ENCODE data around the gene LHPP.
A peak's percentile ranks its signal among the peaks of the same experiment; 100 is the strongest.

Gene LHPP

GRCh38 chr10:124470544-124471434 is 9.2 kb downstream of the LHPP start:
- DNase-seq (ENCODE audit: low spot score) = no peak

- no peak for DNase-seq (ENCODE audit: low spot score)
Measured at GRCh38 chr10:124472071-124472470, 10.4 kb downstream of the LHPP start.

GRCh38 chr10:124473070-124473469 is 11.4 kb downstream of the LHPP start:
- no peak for DNase-seq (ENCODE audit: low spot score)

GRCh38 chr10:124474514-124475070 is 13.0 kb downstream of the LHPP start:
- DNase-seq (ENCODE audit: low spot score) = no peak

- DNase-seq (ENCODE audit: low spot score) = no peak
Measured at GRCh38 chr10:124476043-124476725, 14.6 kb downstream of the LHPP start.

GRCh38 chr10:124477614-124478363 is 16.2 kb downstream of the LHPP start:
- no peak for DNase-seq (ENCODE audit: low spot score)

- DNase-seq (ENCODE audit: low spot score) = no peak
Measured at GRCh38 chr10:124478515-124478914, 16.9 kb downstream of the LHPP start.

- DNase-seq (ENCODE audit: low spot score) = no peak
Measured at GRCh38 chr10:124480860-124481259, 19.2 kb downstream of the LHPP start.

GRCh38 chr10:124481717-124482116 is 20.1 kb downstream of the LHPP start:
- no peak for DNase-seq (ENCODE audit: low spot score)

GRCh38 chr10:124482236-124482800 is 20.7 kb downstream of the LHPP start:
- DNase-seq (ENCODE audit: low spot score) = no peak

GRCh38 chr10:124482876-124483275 is 21.3 kb downstream of the LHPP start:
- DNase-seq (ENCODE audit: low spot score) = no peak

- no peak for DNase-seq (ENCODE audit: low spot score)
Measured at GRCh38 chr10:124484031-124484430, 22.4 kb downstream of the LHPP start.

- peak; percentile 31 for DNase-seq (ENCODE audit: low spot score)
Measured at GRCh38 chr10:124484661-124485060, 23.0 kb downstream of the LHPP start.

GRCh38 chr10:124486635-124487034 is 25.0 kb downstream of the LHPP start:
- DNase-seq (ENCODE audit: low spot score) = no peak

GRCh38 chr10:124491105-124491504 is 29.5 kb downstream of the LHPP start:
- no peak for DNase-seq (ENCODE audit: low spot score)

- DNase-seq (ENCODE audit: low spot score) = no peak
Measured at GRCh38 chr10:124492266-124492665, 30.6 kb downstream of the LHPP start.

- no peak for DNase-seq (ENCODE audit: low spot score)
Measured at GRCh38 chr10:124493214-124493882, 31.7 kb downstream of the LHPP start.

- DNase-seq (ENCODE audit: low spot score) = no peak
Measured at GRCh38 chr10:124494046-124494807, 32.6 kb downstream of the LHPP start.

- DNase-seq (ENCODE audit: low spot score) = no peak
Measured at GRCh38 chr10:124495162-124495561, 33.5 kb downstream of the LHPP start.

- DNase-seq (ENCODE audit: low spot score) = no peak
Measured at GRCh38 chr10:124495725-124496124, 34.1 kb downstream of the LHPP start.

GRCh38 chr10:124496150-124496549 is 34.5 kb downstream of the LHPP start:
- no peak for DNase-seq (ENCODE audit: low spot score)
